Natural killer cell treated with Interleukin-12 subunit alpha and Interleukin-12 subunit beta and Interleukin-15 and Interleukin-18, amount 100 ng/mL, for 72 hours (primary cell): ENCODE data around the gene PALLD. TPM values are rescaled to one million over a fixed set of nuclear protein-coding genes. Genes with fewer than 3 reads are reported as not detected.

Source experiments
- ATAC-seq, 2 donors: fragments of 150-1000 bp; cut with Tn5 transposase in 1 of 2; sonication (Bioruptor Pico), chemical (Tn5 transposase) in 1 of 2; 2 replicates each; pipeline ENCODE4 v1.10.0; 2021
- DNase-seq: peaks from one replicate; pipeline ENCODE4 v3.0.0; 2022; ENCODE audit warnings: low spot score
- H3K27ac Mint-ChIP-seq, 2 donors: 1 replicate in 1 of 2; 2 replicates in 1 of 2; pipeline ENCODE4 v1.8.0; 2022; ENCODE audit warnings: mixed read lengths in 2 of 2, mild to moderate bottlenecking in 1 of 2, moderate library complexity in 1 of 2
- H3K27me3 Mint-ChIP-seq, 2 donors: 1 replicate in 1 of 2; 2 replicates in 1 of 2; pipeline ENCODE4 v1.8.0; 2022; ENCODE audit warnings: mixed read lengths in 2 of 2
- H3K36me3 Mint-ChIP-seq: one replicate; pipeline ENCODE4 v1.8.0; 2022; ENCODE audit warnings: mixed read lengths
- H3K4me1 Mint-ChIP-seq, 2 donors: 1 replicate in 1 of 2; 2 replicates in 1 of 2; pipeline ENCODE4 v1.8.0; 2022; ENCODE audit warnings: low read depth in 2 of 2, mixed read lengths in 2 of 2, mild to moderate bottlenecking in 1 of 2
- H3K4me3 Mint-ChIP-seq: one replicate; pipeline ENCODE4 v1.8.0; 2022; ENCODE audit warnings: mixed read lengths
- H3K9me3 Mint-ChIP-seq: 2 replicates; pipeline ENCODE4 v1.8.0; 2022; ENCODE audit warnings: mixed read lengths
- total RNA-seq, 2 donors: library from RNA; stranded (reverse); gene quantifications; one replicate each; pipeline ENCODE4 v1.2.3, GENCODE V29; 2022

The PALLD gene
- total RNA-seq, 2 donors from 2014 or later = 0.52 to 11.0 TPM

DNA sequence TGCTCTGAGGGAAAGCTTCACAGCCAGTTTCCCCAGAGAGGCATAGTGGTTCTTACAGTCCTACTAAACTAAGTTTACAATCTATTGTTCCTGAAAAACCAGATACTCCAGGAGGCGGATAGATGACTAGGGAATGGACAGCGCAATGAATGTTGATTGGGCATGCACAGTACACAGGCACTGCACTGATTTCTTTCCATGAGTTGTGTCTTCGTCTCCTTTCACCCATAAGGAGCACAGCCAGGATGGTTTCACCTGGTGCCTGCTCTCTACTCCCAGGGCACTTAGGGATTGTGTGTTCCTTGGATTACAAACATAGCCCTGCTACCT, 144.9 kb downstream of the PALLD start:
- Mint-ChIP-seq H3K9me3 (no peaks in the 10 kb centered on the region), H3K36me3 (no peaks in the 10 kb centered on the region), H3K27me3 (peaks cover 11 to 22% of the 10 kb centered on the region in 2 donors), H3K4me3 (no peak overlapping the region), H3K4me1 (no peaks in the 10 kb centered on the region), H3K27ac (no peak overlapping the region)
- no peak for DNase-seq
- no peak for ATAC-seq

DNA sequence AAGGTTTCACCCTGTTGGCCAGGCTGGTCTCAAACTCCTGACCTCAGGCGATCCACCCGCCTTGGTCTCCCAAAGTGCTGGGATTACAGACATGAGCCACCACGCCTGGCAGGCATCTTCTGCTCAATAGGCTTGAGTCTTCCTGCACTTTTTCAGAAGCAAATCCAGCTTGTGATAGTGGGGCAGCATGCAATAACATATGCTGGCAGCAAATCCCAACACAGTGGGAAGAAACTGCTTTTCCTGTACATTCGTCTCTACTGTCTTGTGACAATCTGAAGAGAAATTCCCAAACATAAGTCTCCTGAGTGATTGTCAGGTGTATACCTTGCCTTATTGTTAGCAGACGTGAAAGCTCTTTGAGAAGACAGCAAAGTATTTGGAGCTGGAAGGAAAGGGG, 145.7 kb downstream of the PALLD start:
- Mint-ChIP-seq H3K4me3 (no peak overlapping the region), H3K27ac (no peak overlapping the region), H3K9me3 (no peaks in the 10 kb centered on the region), H3K27me3 (peaks cover 9 to 21% of the 10 kb centered on the region in 2 donors), H3K36me3 (no peaks in the 10 kb centered on the region), H3K4me1 (no peaks in the 10 kb centered on the region)
- no peak for ATAC-seq
- DNase-seq = no peak

DNA sequence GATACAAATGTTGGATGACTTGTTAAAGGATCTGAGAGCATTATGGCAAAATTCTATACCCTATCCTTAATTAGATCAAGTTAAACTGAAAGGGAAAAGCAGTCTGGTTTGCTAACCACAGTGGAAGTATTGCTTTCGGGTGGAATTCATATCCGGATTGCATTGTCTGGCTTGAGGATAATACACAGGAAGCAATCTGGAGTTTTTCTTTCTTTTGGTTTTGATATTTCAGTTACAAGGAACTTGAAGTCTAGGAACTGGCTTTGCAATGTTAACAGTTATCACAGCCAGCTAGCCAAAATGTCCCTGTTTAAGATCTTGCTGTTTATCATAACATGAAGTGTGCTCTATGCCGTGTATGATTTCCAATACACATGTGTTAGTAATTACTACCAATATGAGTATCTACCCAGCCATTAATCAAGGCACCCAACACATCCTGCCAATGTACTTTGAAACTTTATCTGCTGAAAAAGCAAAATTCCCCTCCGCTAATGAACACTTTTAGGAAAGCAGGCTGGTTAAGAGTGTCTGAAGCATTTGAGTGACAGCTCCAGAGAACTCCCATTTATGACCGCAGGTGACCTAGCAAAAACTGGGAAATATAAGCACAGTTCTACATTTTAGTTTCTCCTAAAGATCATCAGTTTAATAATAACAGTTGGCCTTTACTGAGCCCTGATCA, 146.4 kb downstream of the PALLD start:
- Mint-ChIP-seq H3K4me1 (no peaks in the 10 kb centered on the region), H3K9me3 (no peaks in the 10 kb centered on the region), H3K36me3 (no peaks in the 10 kb centered on the region), H3K27ac (no peak overlapping the region), H3K4me3 (no peak overlapping the region), H3K27me3 (peaks cover 14 to 21% of the 10 kb centered on the region in 2 donors)
- DNase-seq = no peak
- no peak for ATAC-seq

DNA sequence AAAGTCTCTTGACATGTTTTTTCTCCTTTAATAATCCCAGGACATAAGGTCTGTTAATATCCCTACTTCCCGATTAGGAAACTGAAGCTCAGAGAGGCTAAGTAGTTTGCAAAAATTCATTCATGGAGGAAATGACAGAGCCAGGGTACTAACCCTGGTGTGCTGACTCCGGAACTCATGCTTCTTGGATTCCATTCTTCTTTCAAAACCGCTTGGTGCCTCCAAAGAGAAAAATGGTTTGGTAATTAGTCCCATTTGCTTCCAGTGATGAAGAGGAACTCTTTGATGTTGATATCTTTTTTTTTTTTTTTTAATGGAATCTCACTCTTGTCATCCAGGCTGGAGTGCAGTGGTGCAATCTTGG, 146.9 kb downstream of the PALLD start:
- H3K36me3 Mint-ChIP-seq = no peaks in the 10 kb centered on the region
- no peak overlapping the region for H3K27ac Mint-ChIP-seq
- H3K4me3 Mint-ChIP-seq = no peak overlapping the region
- H3K27me3 Mint-ChIP-seq = peaks cover 17 to 21% of the 10 kb centered on the region in 2 donors
- DNase-seq (no peak), ATAC-seq (no peak)
- H3K9me3 Mint-ChIP-seq = no peaks in the 10 kb centered on the region
- H3K4me1 Mint-ChIP-seq = no peaks in the 10 kb centered on the region

DNA sequence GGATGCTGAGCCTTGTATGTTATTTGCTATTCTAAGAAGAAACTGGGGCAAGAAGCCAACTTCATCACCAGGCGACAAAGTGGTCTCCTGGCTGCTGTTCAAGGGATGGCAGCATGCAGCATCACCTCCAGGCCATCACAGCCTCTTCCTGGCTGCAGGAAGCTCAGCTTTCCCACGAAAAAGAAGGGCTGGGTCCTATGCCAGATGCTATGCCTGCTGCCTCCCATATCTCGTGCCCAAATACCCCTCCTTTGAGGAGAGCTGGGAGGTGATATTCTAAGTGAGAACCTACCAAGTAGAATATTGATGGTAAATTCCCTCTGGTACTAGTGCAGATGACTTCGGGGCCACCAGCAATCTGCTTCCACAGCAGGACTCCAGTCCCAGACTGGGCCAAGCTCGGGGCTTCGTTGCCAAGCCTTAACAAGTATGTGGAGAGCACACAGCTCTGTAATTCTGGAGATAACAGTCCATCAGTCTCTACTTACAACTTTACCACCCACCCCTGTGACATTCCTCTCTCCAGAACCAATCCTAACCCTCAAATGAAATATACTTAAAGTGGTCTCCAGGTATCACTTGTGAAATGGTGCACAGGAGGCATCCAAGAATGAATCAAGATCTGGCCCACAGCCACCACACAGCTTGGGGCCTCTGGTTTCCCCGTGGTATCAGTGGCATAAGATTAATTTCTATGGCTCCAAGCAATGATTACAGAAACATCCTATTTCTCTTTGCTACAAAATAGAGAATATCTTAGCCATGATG, 149.3 kb downstream of the PALLD start:
- DNase-seq (no peak), ATAC-seq (no peak)
- no peaks in the 10 kb centered on the region for H3K4me1 Mint-ChIP-seq
- peaks cover 22 to 24% of the 10 kb centered on the region in 2 donors for H3K27me3 Mint-ChIP-seq
- no peak overlapping the region for H3K4me3 Mint-ChIP-seq
- no peaks in the 10 kb centered on the region for H3K36me3 Mint-ChIP-seq
- H3K9me3 Mint-ChIP-seq = no peaks in the 10 kb centered on the region
- H3K27ac Mint-ChIP-seq = no peak overlapping the region

DNA sequence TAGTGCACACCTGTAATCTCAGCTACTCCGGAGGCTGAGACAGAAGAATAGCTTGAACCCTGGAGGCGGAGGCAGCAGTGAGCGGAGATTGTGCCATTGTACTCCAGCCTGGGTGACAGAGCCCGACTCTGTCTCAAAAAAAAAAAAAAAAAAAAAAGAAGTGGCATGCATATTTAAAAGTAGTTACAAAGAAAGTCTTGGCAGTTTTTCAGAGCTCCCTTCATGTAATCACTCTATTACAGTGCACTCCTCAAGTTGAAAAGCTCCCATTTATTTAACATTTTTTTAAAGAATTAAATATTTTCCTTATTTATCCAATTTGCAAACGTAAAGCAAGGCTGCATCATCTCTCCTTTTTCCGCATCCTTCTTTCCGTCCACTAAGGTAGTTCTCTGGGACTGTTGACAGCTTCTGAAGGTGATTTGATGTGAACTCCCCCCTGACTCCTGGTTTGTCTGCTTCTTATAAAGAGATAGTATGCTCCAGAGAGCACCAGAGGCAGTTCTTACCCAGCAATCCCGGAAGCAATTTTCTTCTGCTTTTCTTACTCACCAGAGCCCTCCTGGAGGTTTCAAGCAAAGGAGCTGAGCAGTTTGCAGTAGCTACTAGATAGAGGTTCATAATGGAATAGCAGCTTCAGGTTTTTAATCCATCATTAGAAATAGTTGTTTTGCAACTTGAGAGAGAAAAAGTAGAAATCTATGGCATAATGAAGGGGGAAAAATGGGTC, 151.0 kb downstream of the PALLD start:
- H3K27me3 Mint-ChIP-seq = peaks cover 23 to 28% of the 10 kb centered on the region in 2 donors
- no peaks in the 10 kb centered on the region for H3K4me1 Mint-ChIP-seq
- H3K27ac Mint-ChIP-seq = no peak overlapping the region
- DNase-seq (no peak), ATAC-seq (no peak)
- no peaks in the 10 kb centered on the region for H3K9me3 Mint-ChIP-seq
- no peaks in the 10 kb centered on the region for H3K36me3 Mint-ChIP-seq
- H3K4me3 Mint-ChIP-seq = no peak overlapping the region

DNA sequence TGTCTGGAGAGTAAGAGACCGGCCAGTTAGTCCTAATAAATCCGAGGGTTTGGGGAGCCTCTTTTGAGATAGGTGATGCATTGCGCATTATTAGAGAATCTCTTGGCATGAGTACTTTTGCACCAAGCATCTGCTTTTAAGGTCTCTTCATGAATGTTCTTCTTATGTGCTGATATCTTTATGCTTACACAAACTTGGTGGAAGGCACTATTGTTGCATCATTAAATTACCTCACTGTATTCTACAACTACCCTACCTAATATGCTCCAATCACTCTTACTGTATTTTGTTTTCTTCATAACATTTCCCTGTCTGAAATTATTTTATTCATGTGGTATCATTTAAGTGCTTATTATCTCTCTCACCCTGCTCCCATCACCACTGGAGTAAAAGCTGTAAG, 151.6 kb downstream of the PALLD start:
- ATAC-seq = no peak
- Mint-ChIP-seq H3K27me3 (peaks cover 23 to 31% of the 10 kb centered on the region in 2 donors), H3K4me3 (no peak overlapping the region), H3K4me1 (no peaks in the 10 kb centered on the region), H3K36me3 (no peaks in the 10 kb centered on the region), H3K9me3 (no peaks in the 10 kb centered on the region), H3K27ac (no peak overlapping the region)
- DNase-seq = no peak

DNA sequence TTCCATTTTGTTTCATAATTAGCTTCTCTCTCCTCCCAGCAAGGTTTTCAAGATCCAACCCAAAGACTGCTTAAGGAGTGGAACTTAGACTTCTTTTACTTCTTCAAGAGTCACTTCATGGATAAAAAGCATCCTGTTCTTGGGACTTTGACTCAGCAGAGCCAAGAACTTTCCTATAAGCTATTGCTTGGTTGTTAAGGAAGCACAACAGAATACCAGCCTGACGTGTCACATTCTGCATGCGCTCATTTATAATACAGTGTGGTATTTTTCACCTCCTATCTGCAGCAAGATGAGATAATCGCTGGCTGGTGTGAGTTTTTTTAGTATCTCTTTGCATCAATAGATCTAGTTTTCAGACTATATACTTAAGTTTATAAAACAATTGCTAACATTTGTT, 152.1 kb downstream of the PALLD start:
- Mint-ChIP-seq H3K4me3 (no peak overlapping the region), H3K4me1 (no peaks in the 10 kb centered on the region), H3K9me3 (no peaks in the 10 kb centered on the region), H3K27ac (no peak overlapping the region), H3K36me3 (no peaks in the 10 kb centered on the region), H3K27me3 (peaks cover 23 to 33% of the 10 kb centered on the region in 2 donors)
- ATAC-seq (no peak), DNase-seq (no peak)

DNA sequence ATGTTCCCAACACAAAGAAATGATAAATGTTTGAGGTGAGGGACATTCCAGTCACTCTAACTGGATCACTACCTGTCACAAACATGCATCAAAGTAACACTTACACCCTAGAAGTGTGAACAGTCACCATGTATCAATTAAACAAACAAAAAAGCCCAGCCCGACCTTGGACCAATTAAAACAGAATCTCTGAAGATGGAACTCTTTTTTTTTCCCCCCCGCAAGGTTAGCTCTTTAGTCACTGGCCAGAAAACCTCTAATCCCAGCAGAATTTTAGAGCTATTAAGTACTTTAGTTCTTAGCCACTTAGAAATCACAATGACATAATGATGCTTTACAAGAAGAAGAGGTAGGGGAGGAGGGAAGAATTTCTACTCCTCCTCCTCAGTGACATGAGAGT, 154.5 kb downstream of the PALLD start:
- no peak for ATAC-seq
- Mint-ChIP-seq H3K9me3 (no peaks in the 10 kb centered on the region), H3K27me3 (peaks cover 29 to 43% of the 10 kb centered on the region in 2 donors), H3K27ac (no peak overlapping the region), H3K4me3 (no peak overlapping the region), H3K36me3 (no peaks in the 10 kb centered on the region), H3K4me1 (no peaks in the 10 kb centered on the region)
- DNase-seq = no peak

DNA sequence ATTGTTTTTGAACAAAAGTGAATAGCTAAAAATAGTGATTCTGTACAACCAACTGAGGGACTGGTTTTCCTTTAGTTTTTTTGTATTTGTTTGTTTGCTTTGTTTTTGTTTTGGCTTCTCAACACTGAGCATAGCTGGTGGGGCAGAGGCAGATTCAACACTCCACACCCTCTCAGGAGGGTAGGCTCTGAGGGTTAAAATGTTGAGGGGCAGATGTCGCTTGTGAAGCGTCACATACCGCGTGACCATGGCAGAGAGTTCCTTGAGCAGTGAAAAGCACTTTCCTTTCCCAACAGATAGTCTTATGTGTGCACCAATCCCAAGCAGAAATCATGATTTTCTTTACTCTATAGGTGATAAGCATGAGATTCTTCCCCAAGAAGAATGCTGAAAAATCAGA, 155.0 kb downstream of the PALLD start:
- Mint-ChIP-seq H3K4me1 (no peaks in the 10 kb centered on the region), H3K9me3 (no peaks in the 10 kb centered on the region), H3K4me3 (no peak overlapping the region), H3K27ac (no peak overlapping the region), H3K36me3 (no peaks in the 10 kb centered on the region), H3K27me3 (peaks cover 26 to 41% of the 10 kb centered on the region in 2 donors)
- ATAC-seq = no peak
- no peak for DNase-seq

DNA sequence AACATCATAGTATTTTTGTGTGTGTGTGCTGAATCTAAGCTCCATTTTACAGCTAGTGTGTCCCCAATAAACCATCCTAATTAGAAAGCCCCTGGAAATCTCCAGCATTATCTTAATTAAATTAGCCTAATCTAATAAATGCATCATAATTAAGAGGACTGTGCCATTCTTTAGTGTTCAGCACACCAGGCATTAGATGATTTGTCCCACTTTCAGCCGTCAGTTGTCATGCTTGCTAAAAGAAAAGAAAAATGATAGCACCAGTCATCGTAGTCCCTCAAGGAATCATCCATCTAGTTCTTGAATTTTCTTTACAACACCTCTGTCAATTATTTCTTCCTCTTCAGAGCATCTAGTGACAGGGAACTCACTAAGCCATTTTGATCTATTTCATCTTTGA, 155.9 kb downstream of the PALLD start:
- no peak for DNase-seq
- Mint-ChIP-seq H3K9me3 (no peaks in the 10 kb centered on the region), H3K4me3 (no peak overlapping the region), H3K27me3 (peaks cover 26 to 41% of the 10 kb centered on the region in 2 donors), H3K27ac (no peak overlapping the region), H3K4me1 (no peaks in the 10 kb centered on the region), H3K36me3 (no peaks in the 10 kb centered on the region)
- no peak for ATAC-seq

DNA sequence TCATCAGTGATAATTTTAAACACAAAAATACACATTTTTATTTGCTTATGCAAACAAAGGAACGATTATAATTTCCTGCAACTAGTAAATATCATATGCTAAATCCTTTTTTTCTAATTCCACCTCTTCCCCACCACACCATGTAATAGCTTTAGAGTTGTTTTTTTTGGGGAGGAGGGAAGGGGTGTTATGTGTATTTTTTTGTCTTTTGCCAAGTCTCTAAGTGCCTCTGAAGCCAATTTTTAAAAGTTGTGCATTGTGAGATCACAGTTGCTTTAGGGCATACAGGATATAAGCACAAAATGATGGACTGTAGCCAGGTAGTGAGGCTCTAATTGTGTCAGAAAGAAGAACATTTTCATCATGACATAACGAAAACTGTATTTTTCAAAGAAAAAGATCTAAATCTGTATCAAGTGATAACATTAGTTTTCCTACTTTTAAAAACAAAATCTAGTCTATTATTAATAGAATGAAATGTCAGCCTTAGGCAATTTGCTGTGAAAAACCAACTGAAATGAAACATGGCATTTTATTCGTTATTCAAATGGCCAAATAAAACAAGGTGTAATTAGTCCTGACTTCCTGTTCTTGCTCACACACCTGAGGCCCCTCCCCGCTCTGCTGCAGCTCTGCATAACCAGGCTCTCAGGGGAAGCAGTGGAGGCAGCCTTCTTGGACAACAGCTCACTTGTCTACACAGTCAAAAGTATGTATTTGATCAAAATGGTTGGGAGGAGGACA, 157.4 kb downstream of the PALLD start:
- no peak for ATAC-seq
- peaks cover 30 to 36% of the 10 kb centered on the region in 2 donors for H3K27me3 Mint-ChIP-seq
- no peak for DNase-seq
- H3K9me3 Mint-ChIP-seq = no peaks in the 10 kb centered on the region
- no peak overlapping the region for H3K4me3 Mint-ChIP-seq
- H3K36me3 Mint-ChIP-seq = no peaks in the 10 kb centered on the region
- H3K4me1 Mint-ChIP-seq = no peaks in the 10 kb centered on the region
- H3K27ac Mint-ChIP-seq = no peak overlapping the region

DNA sequence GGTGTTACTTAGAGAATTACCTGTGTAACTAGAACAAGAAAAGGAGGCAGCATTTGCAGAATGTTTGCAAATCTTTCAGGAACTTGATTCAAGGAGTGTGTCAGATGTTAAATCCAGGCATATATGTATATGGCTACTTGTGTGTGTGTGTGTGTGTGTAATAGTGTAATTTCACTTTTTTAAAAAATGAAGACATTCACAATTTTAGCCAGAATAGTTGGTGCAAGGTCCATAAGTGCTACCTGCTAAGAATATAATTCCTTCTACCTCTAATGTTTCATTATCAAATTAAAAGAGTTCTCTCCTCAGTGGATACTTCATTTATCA, 158.0 kb downstream of the PALLD start:
- ATAC-seq (no peak), DNase-seq (no peak)
- peaks cover 33 to 37% of the 10 kb centered on the region in 2 donors for H3K27me3 Mint-ChIP-seq
- no peaks in the 10 kb centered on the region for H3K9me3 Mint-ChIP-seq
- H3K27ac Mint-ChIP-seq = no peak overlapping the region
- no peaks in the 10 kb centered on the region for H3K4me1 Mint-ChIP-seq
- H3K4me3 Mint-ChIP-seq = no peak overlapping the region
- H3K36me3 Mint-ChIP-seq = no peaks in the 10 kb centered on the region

DNA sequence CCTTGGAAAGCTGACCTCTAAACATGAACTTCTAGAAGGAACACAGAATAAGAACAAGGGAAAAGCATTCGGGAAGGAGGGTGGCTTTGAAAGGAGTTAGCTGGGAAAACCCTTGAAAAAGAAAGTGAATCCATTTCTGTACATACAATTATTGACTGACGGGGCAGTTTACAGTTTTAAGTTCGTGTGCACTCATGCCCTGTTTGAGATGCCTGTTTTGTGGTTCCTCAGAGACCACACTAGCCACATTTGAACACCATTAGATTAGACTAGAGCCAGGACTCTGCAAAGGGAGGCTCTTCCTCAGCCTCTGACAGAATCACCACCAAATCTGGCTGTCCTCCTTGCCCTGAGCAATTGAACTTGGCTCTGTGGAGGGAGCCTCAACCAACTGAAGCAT, 158.3 kb downstream of the PALLD start:
- Mint-ChIP-seq H3K36me3 (no peaks in the 10 kb centered on the region), H3K27me3 (peaks cover 36% of the 10 kb centered on the region in 2 donors), H3K27ac (no peak overlapping the region), H3K9me3 (no peaks in the 10 kb centered on the region), H3K4me3 (no peak overlapping the region), H3K4me1 (no peaks in the 10 kb centered on the region)
- DNase-seq (no peak), ATAC-seq (no peak)
